GM23338 (cell line): ENCODE results near the gene PIK3R3. TPM values are rescaled to one million over a fixed set of nuclear protein-coding genes. Genes with fewer than 3 reads are reported as not detected.
"Not testable (repeated sequence)": the region's sequence is repeated elsewhere in the genome, so short reads cannot be mapped to it uniquely, and the experiment has no call there.

ENCODE experiments used
- ATAC-seq: fragments of 200-7000 bp; cut with Tn5 transposase; 3 replicates; pipeline ENCODE4 v1.9.1; 2020
- DNase-seq: peaks from one replicate; pipeline ENCODE4 v3.0.0-alpha.2; 2015; ENCODE audit warnings: low spot score
- H2AFZ ChIP-seq: fragments of 200-600 bp; sonication (generic); 2 replicates; pipeline ENCODE4 v1.8.0; 2016; ENCODE audit warnings: antibody characterized with exemption, mild to moderate bottlenecking, moderate library complexity
- H3F3A ChIP-seq: fragments of 200-600 bp; sonication (generic); replicated peaks from 2 replicates; pipeline ENCODE4 v1.8.0; 2017; ENCODE audit warnings: antibody characterized with exemption, mixed run types, low read depth
- H3K27ac ChIP-seq: fragments of 200-600 bp; sonication (generic); 2 replicates; pipeline ENCODE4 v1.6.1; 2016; ENCODE audit warnings: low read depth
- H3K27me3 ChIP-seq: fragments of 200-600 bp; sonication (generic); 2 replicates; pipeline ENCODE4 v1.8.0; 2016; ENCODE audit warnings: mild to moderate bottlenecking, mixed run types, moderate library complexity; ENCODE audit not compliant: insufficient read depth
- H3K36me3 ChIP-seq: fragments of 200-600 bp; sonication (generic); 2 replicates; pipeline ENCODE4 v1.8.0; 2016; ENCODE audit warnings: mild to moderate bottlenecking; ENCODE audit not compliant: insufficient read depth
- H3K4me1 ChIP-seq: fragments of 200-600 bp; sonication (generic); 2 replicates; pipeline ENCODE4 v1.8.0; 2016; ENCODE audit warnings: mild to moderate bottlenecking, moderate library complexity; ENCODE audit not compliant: insufficient read depth
- H3K4me2 ChIP-seq: fragments of 200-600 bp; sonication (generic); 2 replicates; pipeline ENCODE4 v1.7.1; 2017; ENCODE audit warnings: mixed run types
- H3K4me3 ChIP-seq: fragments of 200-600 bp; sonication (generic); 2 replicates; pipeline ENCODE4 v1.6.1; 2016; ENCODE audit warnings: mixed run types
- H3K79me2 ChIP-seq: fragments of 200-600 bp; sonication (generic); replicated peaks from 2 replicates; pipeline ENCODE4 v1.8.0; 2017; ENCODE audit warnings: mild to moderate bottlenecking; ENCODE audit not compliant: insufficient read depth
- H3K9me2 ChIP-seq: fragments of 200-600 bp; sonication (generic); 2 replicates; pipeline ENCODE4 v1.8.0; 2017; ENCODE audit not compliant: insufficient read depth
- H4K20me1 ChIP-seq: fragments of 200-600 bp; sonication (generic); replicated peaks from 2 replicates; pipeline ENCODE4 v1.8.0; 2017; ENCODE audit warnings: mild to moderate bottlenecking; ENCODE audit not compliant: insufficient read depth
- H3K27ac Mint-ChIP-seq: 2 replicates; pipeline ENCODE4 v1.8.0; 2020; ENCODE audit warnings: inconsistent platforms, mild to moderate bottlenecking, moderate library complexity, mixed read lengths
- H3K27me3 Mint-ChIP-seq: 3 replicates; pipeline ENCODE4 v1.8.0; 2022; ENCODE audit warnings: low read depth, mild to moderate bottlenecking, moderate library complexity, mixed read lengths, inconsistent platforms; ENCODE audit not compliant: insufficient read depth, poor library complexity
- H3K36me3 Mint-ChIP-seq: 3 replicates; pipeline ENCODE4 v1.8.0; 2021; ENCODE audit warnings: low read depth, mild to moderate bottlenecking, inconsistent platforms, moderate library complexity, mixed read lengths
- H3K4me1 Mint-ChIP-seq: 3 replicates; pipeline ENCODE4 v1.8.0; 2020; ENCODE audit warnings: mild to moderate bottlenecking, inconsistent platforms, mixed read lengths
- H3K4me3 Mint-ChIP-seq: 3 replicates; pipeline ENCODE4 v1.8.0; 2021; ENCODE audit warnings: moderate library complexity, mild to moderate bottlenecking, inconsistent platforms, mixed read lengths
- H3K9me3 Mint-ChIP-seq: 3 replicates; pipeline ENCODE4 v1.8.0; 2020; ENCODE audit warnings: moderate library complexity, mild to moderate bottlenecking, inconsistent platforms, mixed read lengths
- CREB1 ChIP-seq: fragments of 250-450 bp; sonication (Bioruptor Pico); IDR thresholded peaks from 2 replicates; pipeline ENCODE4 v1.5.0; 2020; ENCODE audit warnings: low read depth, mild to moderate bottlenecking, moderate library complexity
- CTCF ChIP-seq, 2 experiments: fragments of 200-600 bp in 1 of 2; sonication (generic) in 1 of 2; conservative IDR thresholded peaks; 2 replicates each; pipeline versions ENCODE4 v1.5.1 to v1.6.1; 2016 to 2017; ENCODE audit warnings: antibody characterized with exemption in 2 of 2, low read depth in 2 of 2, mild to moderate bottlenecking in 2 of 2, moderate library complexity in 1 of 2
- ETS1 ChIP-seq: IDR thresholded peaks from 2 replicates; pipeline ENCODE4 v1.6.1; 2016; ENCODE audit warnings: antibody characterized with exemption
- EZH2phosphoT487 ChIP-seq: fragments of 200-600 bp; sonication (generic); IDR thresholded peaks from one replicate; pipeline ENCODE4 v1.8.1; 2018; ENCODE audit warnings: antibody characterized with exemption; ENCODE audit not compliant: unreplicated experiment
- JUNB ChIP-seq: IDR thresholded peaks from one replicate; pipeline ENCODE4 v1.6.1; 2016; ENCODE audit warnings: antibody characterized with exemption; ENCODE audit not compliant: unreplicated experiment
- POLR2AphosphoS5 ChIP-seq: IDR thresholded peaks from 2 replicates; pipeline ENCODE4 v1.6.1; 2016; ENCODE audit warnings: antibody characterized with exemption, low read depth
- STAT1 ChIP-seq: IDR thresholded peaks from one replicate; pipeline ENCODE4 v1.6.1; 2016; ENCODE audit warnings: antibody characterized with exemption; ENCODE audit not compliant: unreplicated experiment
- ZNF331 ChIP-seq: fragments of 250-450 bp; sonication (Bioruptor Pico); IDR thresholded peaks from 2 replicates; pipeline ENCODE4 v1.5.0; 2020; ENCODE audit warnings: low read depth, mild to moderate bottlenecking, moderate library complexity
- ZNF462 ChIP-seq: fragments of 250-450 bp; sonication (Bioruptor Pico); IDR thresholded peaks from 2 replicates; pipeline ENCODE4 v1.5.0; 2020; ENCODE audit warnings: mild to moderate bottlenecking, moderate library complexity
- polyA plus RNA-seq: library from polyadenylated mRNA; unstranded; fragments of >200 nt; fragmentation: Nextera tagmentation; extraction: Ambion mirVana; gene quantifications from 2 replicates; pipeline ENCODE4 v1.2.1, GENCODE V29; 2016
- total RNA-seq: library from RNA; depleted of rRNA; stranded (reverse); fragments of >200 nt; shearing (Covaris generic); gene quantifications from 2 replicates; pipeline ENCODE4 v1.2.3, GENCODE V29; 2014

PIK3R3 gene
- total and polyA plus RNA-seq, 2 experiments from 2014 or later = 7.5 to 8.6 TPM

GRCh38 chr1:46058936-46059335 lies 73.5 kb downstream of the PIK3R3 start (continued):
- no peak for TF ChIP-seq ZNF462
- no peak for TF ChIP-seq STAT1
- no peak for TF ChIP-seq ZNF331
- no peak for TF ChIP-seq EZH2phosphoT487
- no peak for TF ChIP-seq CREB1 (CRISPR knock-in tag)
- no peak for TF ChIP-seq POLR2AphosphoS5
- TF ChIP-seq CTCF (conservative IDR thresholded peaks at IDR 0.05; ENCODE audit: low read depth in 2 of 2) = no peak
- TF ChIP-seq JUNB = no peak

- Histone ChIP-seq H3K36me3 (peaks cover 3% of the 10 kb centered on the region; the same call in 1 of the 2 replicates), H3F3A (no peaks in the 10 kb centered on the region), H3K4me3 (no peak overlapping the region), H2AFZ (no peak overlapping the region), H3K27me3 (no peaks in the 10 kb centered on the region), H3K4me2 (no peak overlapping the region), H3K79me2 (no peaks in the 10 kb centered on the region; the same call in 1 of the 2 replicates), H3K4me1 (no peaks in the 10 kb centered on the region), H3K27ac (no peak overlapping the region), H4K20me1 (no peaks in the 10 kb centered on the region; the same call in none of the 2 replicates), H3K9me2 (no peaks in the 10 kb centered on the region)
- no peaks in the 10 kb centered on the region for H3K4me1 Mint-ChIP-seq
- peaks cover 40% of the 10 kb centered on the region for H3K36me3 Mint-ChIP-seq
- DNase-seq = no peak
- H3K27me3 Mint-ChIP-seq = peaks cover 3% of the 10 kb centered on the region
- no peak overlapping the region for H3K4me3 Mint-ChIP-seq
- TF ChIP-seq JUNB = no peak
- no peak for TF ChIP-seq ETS1
- peaks cover 7% of the 10 kb centered on the region; the same call in 2 of the 3 replicates for H3K9me3 Mint-ChIP-seq
- H3K27ac Mint-ChIP-seq = no peak overlapping the region
- no peak for ATAC-seq
Observed at GRCh38 chr1:46057781-46058180, 74.6 kb downstream of the PIK3R3 start.

GRCh38 chr1:46057215-46057614 lies 75.2 kb downstream of the PIK3R3 start:
- H3K4me3 Mint-ChIP-seq, H3K9me2 ChIP-seq, H3K27ac ChIP-seq, H3K4me2 ChIP-seq, H3K4me3 ChIP-seq, H3K4me1 ChIP-seq, ATAC-seq, H3F3A ChIP-seq, H3K79me2 ChIP-seq, H3K36me3 ChIP-seq, H3K4me1 Mint-ChIP-seq, H3K9me3 Mint-ChIP-seq, H3K27me3 Mint-ChIP-seq, H4K20me1 ChIP-seq, DNase-seq, H3K27ac Mint-ChIP-seq, H2AFZ ChIP-seq, H3K27me3 ChIP-seq: not testable (repeated sequence)
- H3K36me3 Mint-ChIP-seq = peaks cover 40% of the 10 kb centered on the region
